ENCODE data around the gene A3GALT2.

GRCh38 chr1:33364565-33364918, 43.6 kb upstream of the A3GALT2 start:
- TF ChIP-seq CTCF (IDR thresholded peaks at IDR 0.05) (no peak), EZH2 (IDR thresholded peaks at IDR 0.05; ENCODE audit: borderline replicate concordance, insufficient read depth, low read depth, low read length, poor library complexity, severe bottlenecking) (no peak)
